HPDE6-E6E7 (cell line): Measurements from ENCODE around the gene CHRNG.

Experiments
- DNase-seq: peaks from one replicate; pipeline ENCODE4 v3.0.0; 2011; ENCODE audit warnings: missing footprints; ENCODE audit errors: extremely low spot score

The CHRNG gene

GRCh38 chr2:232539298-232540231, at the start of gene CHRNG:
TSS of gene CHRNG (plus strand) at chr2:232539692. CDS start at chr2:232539748, 56 bp downstream.
- no peak for DNase-seq

GRCh38 chr2:232490221-232491138, 49.0 kb upstream of the CHRNG start:
- DNase-seq = no peak

GRCh38 chr2:232491139-232491780, 48.2 kb upstream of the CHRNG start:
- no peak for DNase-seq

DNA sequence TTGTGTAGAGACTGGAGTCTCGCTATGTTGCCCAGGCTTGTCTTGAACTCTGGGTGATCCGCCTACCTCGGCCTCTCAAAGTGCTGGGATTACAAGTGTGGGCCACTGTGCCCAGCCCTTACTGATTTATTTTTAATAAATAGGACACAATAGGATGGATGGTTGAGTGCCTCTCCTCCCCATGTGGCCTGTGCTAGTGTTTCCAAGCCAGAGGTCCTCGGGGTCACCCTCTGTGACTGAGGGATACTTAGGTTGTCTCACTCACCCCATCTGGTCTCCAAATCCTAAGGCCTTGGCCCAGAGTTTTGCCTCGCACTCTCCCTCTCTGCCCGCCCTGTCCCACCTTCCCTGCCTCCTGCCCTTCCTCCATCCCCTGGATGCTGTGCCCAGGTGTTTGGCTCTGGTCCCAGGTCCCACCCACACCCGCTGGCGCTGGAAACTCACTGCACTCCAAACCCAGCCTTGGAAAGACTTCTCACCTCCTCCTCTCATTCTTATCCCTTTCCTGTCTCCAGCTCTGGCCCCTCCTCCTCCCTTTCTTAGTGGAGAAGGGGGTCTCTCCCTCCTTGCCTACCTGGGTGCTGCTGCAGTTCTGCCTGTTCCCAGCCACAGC, 47.1 kb upstream of the CHRNG start:
- no peak for DNase-seq

DNA sequence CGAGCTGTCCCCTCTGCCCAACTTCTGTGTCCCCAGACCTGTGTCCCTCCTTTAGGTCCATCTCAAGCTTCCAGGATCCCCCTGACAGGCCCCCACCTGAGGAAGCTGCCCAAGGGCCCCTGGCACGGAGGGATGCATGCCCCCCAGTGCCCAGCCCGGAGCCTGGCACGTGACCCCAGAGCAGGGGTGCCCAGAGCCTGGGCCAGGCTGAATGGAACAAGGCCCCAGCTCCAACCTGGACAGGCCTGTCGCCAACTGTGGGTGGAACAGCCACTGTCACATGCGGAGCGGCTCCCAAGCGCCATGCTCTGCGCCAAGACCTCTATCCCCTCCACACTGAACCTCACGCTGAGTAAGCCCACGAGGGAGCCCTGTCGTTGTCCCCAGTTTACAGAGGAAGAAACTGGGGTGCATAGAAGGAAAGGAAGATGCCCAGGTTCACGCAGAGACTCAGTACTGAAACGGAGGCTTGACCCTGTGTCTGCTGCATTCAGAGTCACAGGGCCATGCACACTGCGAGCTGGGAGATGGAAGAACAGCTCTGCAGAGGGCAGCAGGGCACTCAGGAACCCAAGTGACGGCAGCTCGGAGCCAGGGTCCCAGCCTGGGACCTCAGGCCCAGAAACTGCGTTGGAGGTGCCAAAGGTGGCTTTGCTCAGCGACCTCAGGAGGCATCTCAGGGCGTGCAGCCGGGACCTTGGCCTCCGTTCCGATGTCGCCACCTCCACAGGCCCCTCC, 46.4 kb upstream of the CHRNG start:
- no peak for DNase-seq

DNA sequence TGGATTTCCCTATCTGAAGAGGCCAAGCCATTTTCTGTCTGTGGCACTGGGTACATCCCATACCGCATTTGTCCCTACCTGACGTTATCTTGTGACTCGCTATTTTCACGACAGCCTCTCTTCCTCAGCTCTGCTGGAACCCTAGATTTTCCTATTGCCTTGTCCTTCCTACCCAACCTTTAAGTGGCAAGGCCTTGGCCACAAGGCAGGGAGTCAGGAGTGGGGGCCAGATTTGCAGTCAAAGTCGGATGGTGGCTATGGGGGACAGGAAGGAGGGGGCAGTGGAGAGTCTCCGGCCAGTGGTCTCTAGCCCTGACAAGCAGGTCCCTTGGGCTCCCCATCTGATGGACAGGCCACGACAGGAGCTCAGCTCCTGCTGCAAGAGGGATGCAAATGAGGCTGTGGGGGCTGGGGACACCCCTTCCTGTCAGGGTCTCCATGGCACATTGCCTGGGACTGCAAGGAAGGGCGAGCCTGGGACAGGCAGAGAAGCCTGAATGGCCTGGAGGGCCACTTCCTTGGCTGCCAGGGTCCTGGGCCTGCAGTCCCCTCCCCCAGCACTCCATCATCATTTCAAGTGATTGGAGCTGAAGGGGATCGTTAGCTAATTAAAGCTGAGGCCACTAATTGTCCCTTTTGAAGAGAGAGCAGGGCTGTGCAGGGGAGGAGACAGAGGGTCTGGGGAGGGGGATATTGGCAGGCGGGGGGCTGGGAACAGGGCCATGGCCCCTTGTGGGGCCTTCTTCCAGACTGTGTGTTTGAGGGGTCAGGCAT, 45.6 kb upstream of the CHRNG start:
- no peak for DNase-seq

- no peak for DNase-seq
Measured at GRCh38 chr2:232494542-232494941, 45.0 kb upstream of the CHRNG start.

- DNase-seq = no peak
Measured at GRCh38 chr2:232495292-232495691, 44.2 kb upstream of the CHRNG start.

DNA sequence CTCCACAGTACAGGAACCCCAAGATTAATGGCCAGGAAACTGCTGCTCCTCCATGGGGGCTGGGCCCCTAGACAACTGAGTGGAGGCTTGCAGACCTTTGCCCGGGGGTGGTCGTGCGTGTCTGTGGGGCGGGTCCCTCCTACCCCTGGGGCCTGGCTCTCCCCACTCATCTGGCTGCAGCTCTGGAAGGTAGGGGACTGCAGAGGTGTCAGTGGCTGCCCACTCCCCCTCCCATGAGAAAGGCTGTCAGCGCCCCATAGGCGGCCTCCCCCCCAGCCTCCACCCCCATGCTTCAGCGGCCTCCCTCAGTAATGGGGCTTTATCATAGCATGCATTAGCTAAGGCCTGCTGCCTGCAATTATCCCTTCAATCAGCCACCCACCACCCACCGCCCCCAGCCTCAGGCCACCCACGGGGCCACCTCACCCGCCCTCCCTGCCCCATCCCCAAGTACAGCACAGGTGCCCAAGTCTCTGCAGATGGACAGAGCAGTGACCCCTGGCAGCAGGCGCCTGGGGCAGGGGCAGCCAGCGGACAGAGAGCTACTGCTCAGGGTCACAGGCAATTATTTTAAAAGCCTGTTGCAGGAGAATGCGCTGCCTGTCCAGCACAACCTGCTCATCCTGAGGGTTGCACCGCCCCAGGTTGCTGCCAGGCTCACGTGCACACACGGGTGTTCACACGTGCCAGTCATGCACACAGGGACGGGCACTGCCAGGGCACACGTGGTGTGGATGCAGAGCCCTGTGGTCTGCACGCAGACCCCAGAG, 42.8 kb upstream of the CHRNG start:
- DNase-seq = no peak

- no peak for DNase-seq
Measured at GRCh38 chr2:232497348-232497747, 42.1 kb upstream of the CHRNG start.

DNA sequence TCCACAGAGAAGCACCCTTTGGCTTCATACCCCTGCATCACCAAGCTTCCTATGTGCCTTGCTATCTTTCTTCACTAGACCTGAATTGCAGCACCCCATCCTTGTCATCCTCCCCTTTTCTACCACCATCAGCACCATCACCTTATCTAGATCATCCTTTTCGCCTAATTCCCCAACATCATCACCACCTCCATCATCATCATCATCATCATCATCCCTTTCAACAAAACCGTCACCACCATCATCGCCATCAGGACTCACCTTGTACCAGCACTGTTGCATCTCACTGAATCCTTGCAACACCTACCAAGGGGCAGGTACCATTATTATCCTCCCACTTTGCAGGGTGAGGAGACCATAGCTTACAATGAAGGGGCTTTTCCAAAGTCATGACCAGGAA, 41.0 kb upstream of the CHRNG start:
- DNase-seq = no peak

DNA sequence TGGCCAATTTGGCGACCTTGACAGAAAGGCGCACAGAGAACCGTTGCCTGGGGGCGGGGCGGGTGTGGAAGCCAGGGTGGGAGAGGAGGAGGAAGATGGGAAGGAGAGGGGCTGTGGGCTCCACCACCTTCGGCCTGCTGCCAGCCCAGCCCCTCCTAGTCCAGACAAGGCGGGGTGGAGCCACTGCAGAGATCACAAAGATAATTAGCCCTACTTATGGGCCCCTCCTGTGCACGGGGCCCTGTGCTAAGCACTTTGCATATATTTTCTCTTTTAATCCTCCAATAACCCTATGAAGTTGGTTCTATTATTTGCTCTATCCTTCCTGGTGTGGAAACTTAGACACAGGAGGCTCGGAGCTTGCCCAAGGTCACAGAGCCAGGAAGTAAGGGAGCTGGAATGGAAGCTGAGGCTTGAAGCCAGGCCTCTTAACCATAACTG, 38.1 kb upstream of the CHRNG start:
- no peak for DNase-seq

GRCh38 chr2:232501794-232502390, 37.6 kb upstream of the CHRNG start:
- DNase-seq = no peak

DNA sequence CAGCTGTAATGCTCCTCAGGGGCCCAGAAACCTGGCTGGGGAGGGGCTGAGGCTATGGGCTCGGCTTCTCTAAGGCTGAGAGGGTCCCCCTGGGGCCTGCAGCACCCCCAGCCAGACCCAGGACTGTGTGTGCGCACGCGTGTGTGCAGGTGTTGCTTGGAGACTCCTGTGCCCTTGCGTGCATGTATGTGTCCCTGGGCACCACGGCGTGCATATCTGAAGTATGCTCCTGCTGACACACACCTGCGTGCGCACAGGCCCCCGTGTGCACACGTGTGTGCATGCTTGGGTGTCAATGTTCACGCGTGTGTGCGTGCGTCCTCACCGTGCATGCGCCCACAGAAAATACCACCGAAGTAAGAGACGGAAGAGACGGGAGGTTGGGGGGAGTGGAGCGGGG, 37.0 kb upstream of the CHRNG start:
- no peak for DNase-seq

GRCh38 chr2:232502911-232503808, 36.3 kb upstream of the CHRNG start:
- no peak for DNase-seq

GRCh38 chr2:232503809-232504323, 35.6 kb upstream of the CHRNG start:
- no peak for DNase-seq

- DNase-seq = no peak
Measured at GRCh38 chr2:232504438-232504837, 35.1 kb upstream of the CHRNG start.

DNA sequence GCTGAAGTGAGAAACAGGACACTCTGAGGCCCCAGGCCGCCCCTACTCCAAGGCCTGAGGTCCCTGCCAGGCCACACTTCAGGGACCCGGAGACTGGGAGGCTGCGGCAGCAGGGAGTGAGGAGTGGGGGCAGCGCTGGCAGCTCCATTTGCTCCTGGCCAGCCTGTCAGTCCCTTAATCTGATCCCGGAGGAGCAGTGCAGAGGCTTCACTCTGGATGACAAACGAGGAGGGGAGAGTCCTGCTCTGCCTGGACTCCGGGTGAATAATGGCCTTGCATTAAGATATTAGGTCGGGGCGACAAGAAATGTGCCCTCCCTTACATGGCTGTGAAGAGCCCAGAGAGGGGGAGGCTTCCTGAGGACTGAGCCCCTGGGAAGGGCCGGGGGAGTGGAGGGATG, 33.6 kb upstream of the CHRNG start:
- no peak for DNase-seq
